Tongue (tissue), 2 donors: ENCODE data around the gene SLC33A1. TPM values are rescaled to one million over a fixed set of nuclear protein-coding genes. Genes with fewer than 3 reads are reported as not detected.
A peak's percentile ranks its signal among the peaks of the same experiment; 100 is the strongest.
"Not testable (repeated sequence)": the region's sequence is repeated elsewhere in the genome, so short reads cannot be mapped to it uniquely, and the experiment has no call there.

Experiments used
- DNase-seq: peaks from one replicate; pipeline ENCODE4 v3.0.0-alpha.2; 2015
- total RNA-seq: library from RNA; depleted of rRNA; stranded (reverse); fragments of >200 nt; gene quantifications from one replicate; pipeline ENCODE4 v1.2.3, GENCODE V29; 2014

The SLC33A1 gene
- total RNA-seq, 1 donor from 2014 or later, result 30.4 TPM

GRCh38 chr3:155861476-155862183 is 7.4 kb upstream of the SLC33A1 start:
- no peak for DNase-seq

GRCh38 chr3:155860424-155860823 is 6.2 kb upstream of the SLC33A1 start:
- DNase-seq, result not testable (repeated sequence)

GRCh38 chr3:155859859-155860258 is 5.6 kb upstream of the SLC33A1 start:
- DNase-seq, result peak; percentile 19

- DNase-seq, result peak; percentile 36
Measured at GRCh38 chr3:155853214-155854140, 750 bp downstream of the SLC33A1 start.

GRCh38 chr3:155852341-155852740 is 1.9 kb downstream of the SLC33A1 start:
- no peak for DNase-seq

GRCh38 chr3:155849404-155849803 is 4.8 kb downstream of the SLC33A1 start:
- DNase-seq, result not testable (repeated sequence)

- no peak for DNase-seq
Measured at GRCh38 chr3:155847993-155848392, 6.2 kb downstream of the SLC33A1 start.

GRCh38 chr3:155846119-155846518 is 8.1 kb downstream of the SLC33A1 start:
- no peak for DNase-seq

- no peak for DNase-seq
Measured at GRCh38 chr3:155843569-155843968, 10.7 kb downstream of the SLC33A1 start.

- no peak for DNase-seq
Measured at GRCh38 chr3:155835341-155836071, 18.7 kb downstream of the SLC33A1 start.

GRCh38 chr3:155828490-155829098 is 25.6 kb downstream of the SLC33A1 start:
- DNase-seq, result not testable (repeated sequence)

- no peak for DNase-seq
Measured at GRCh38 chr3:155815030-155815545, 39.1 kb downstream of the SLC33A1 start.

GRCh38 chr3:155813224-155813623 is 41.0 kb downstream of the SLC33A1 start:
- DNase-seq, result not testable (repeated sequence)

- no peak for DNase-seq
Measured at GRCh38 chr3:155809181-155809580, 45.0 kb downstream of the SLC33A1 start.

GRCh38 chr3:155807823-155808222 is 46.4 kb downstream of the SLC33A1 start:
- DNase-seq, result no peak

GRCh38 chr3:155805802-155806618 is 48.2 kb downstream of the SLC33A1 start, which contains the start of gene C3orf33:
Gene C3orf33, minus strand, starts transcription at chr3:155806278. Its CDS starts 26 bp downstream, at chr3:155806252.
- DNase-seq, result peak; percentile 81

GRCh38 chr3:155805204-155805801 is 48.9 kb downstream of the SLC33A1 start:
- no peak for DNase-seq

GRCh38 chr3:155804323-155804722 is 49.9 kb downstream of the SLC33A1 start:
- no peak for DNase-seq

GRCh38 chr3:155792532-155792931 is 61.7 kb downstream of the SLC33A1 start:
- no peak for DNase-seq

- DNase-seq, result no peak
Measured at GRCh38 chr3:155791190-155791589, 63.0 kb downstream of the SLC33A1 start.
